Mesenchymal stem cell (in vitro differentiated cells and primary cell): Measurements from ENCODE around the gene EML1.

Experiments
- DNase-seq: peaks from one replicate; pipeline ENCODE4 v3.0.0-alpha.2; 2013
- H2AFZ ChIP-seq: one replicate; pipeline ENCODE4 v1.6.1; 2013; ENCODE audit warnings: low read depth, mild to moderate bottlenecking, control low read depth, inconsistent platforms, low read length, moderate library complexity
- H2AK5ac ChIP-seq: 2 replicates; pipeline ENCODE4 v1.6.1; 2013; ENCODE audit warnings: low read length, moderate library complexity, mild to moderate bottlenecking, inconsistent platforms; ENCODE audit not compliant: severe bottlenecking
- H2BK120ac ChIP-seq: one replicate; pipeline ENCODE4 v1.6.1; 2013; ENCODE audit warnings: low read depth, mild to moderate bottlenecking, inconsistent platforms, low read length, moderate library complexity
- H2BK12ac ChIP-seq, 2 experiments: one replicate each; pipeline ENCODE4 v1.6.1; 2013; ENCODE audit warnings: inconsistent platforms in 2 of 2, low read length in 2 of 2, mild to moderate bottlenecking in 2 of 2, moderate library complexity in 2 of 2, control low read depth in 1 of 2
- H2BK15ac ChIP-seq: one replicate; pipeline ENCODE4 v1.6.1; 2013; ENCODE audit warnings: mild to moderate bottlenecking, low read depth, inconsistent platforms; ENCODE audit not compliant: poor library complexity, severe bottlenecking
- H2BK5ac ChIP-seq: 2 replicates; pipeline ENCODE4 v1.6.1; 2013; ENCODE audit warnings: low read depth, mild to moderate bottlenecking, low read length, control low read depth, inconsistent platforms; ENCODE audit not compliant: poor library complexity, severe bottlenecking
- H3K14ac ChIP-seq, 2 experiments: one replicate each; pipeline ENCODE4 v1.6.1; 2013; ENCODE audit warnings: inconsistent platforms in 2 of 2, low read length in 2 of 2, control low read depth in 1 of 2, mild to moderate bottlenecking in 1 of 2, moderate library complexity in 1 of 2
- H3K18ac ChIP-seq, 2 experiments: one replicate each; pipeline ENCODE4 v1.6.1; 2013; ENCODE audit warnings: inconsistent platforms in 2 of 2, low read length in 2 of 2, control low read depth in 1 of 2, low read depth in 1 of 2, mild to moderate bottlenecking in 1 of 2
- H3K23ac ChIP-seq, 2 experiments: one replicate each; pipeline ENCODE4 v1.6.1; 2013; ENCODE audit warnings: inconsistent platforms in 2 of 2, low read length in 2 of 2, mild to moderate bottlenecking in 2 of 2, moderate library complexity in 2 of 2, control low read depth in 1 of 2
- H3K27ac ChIP-seq: 2 replicates; pipeline ENCODE4 v1.5.1; 2013; ENCODE audit warnings: mild to moderate bottlenecking, moderate library complexity, low read length, control low read depth, inconsistent platforms; ENCODE audit not compliant: poor library complexity, severe bottlenecking
- H3K27me3 ChIP-seq, 2 experiments: 2 replicates each; pipeline versions ENCODE4 v1.6.1 to v1.7.0; 2013; ENCODE audit warnings: low read length in 2 of 2, mild to moderate bottlenecking in 2 of 2, moderate library complexity in 2 of 2, control low read depth in 1 of 2, inconsistent platforms in 1 of 2; ENCODE audit not compliant: control insufficient read depth in 1 of 2, insufficient read depth in 1 of 2
- H3K36me3 ChIP-seq, 2 experiments: 2 replicates each; pipeline versions ENCODE4 v1.6.1 to v1.7.0; 2013; ENCODE audit warnings: low read length in 2 of 2, control low read depth in 1 of 2, inconsistent platforms in 1 of 2, low read depth in 1 of 2, mild to moderate bottlenecking in 1 of 2; ENCODE audit not compliant: insufficient read depth in 2 of 2, control insufficient read depth in 1 of 2
- H3K4ac ChIP-seq, 2 experiments: one replicate each; pipeline ENCODE4 v1.6.1; 2013; ENCODE audit warnings: inconsistent platforms in 2 of 2, low read length in 2 of 2, mild to moderate bottlenecking in 2 of 2, moderate library complexity in 2 of 2, control low read depth in 1 of 2, low read depth in 1 of 2
- H3K4me1 ChIP-seq: 2 replicates; pipeline ENCODE4 v1.6.1; 2013; ENCODE audit warnings: low read depth, low read length, control low read depth; ENCODE audit not compliant: control insufficient read depth, insufficient read depth
- H3K4me2 ChIP-seq: 2 replicates; pipeline ENCODE4 v1.6.1; 2013; ENCODE audit warnings: low read length, mild to moderate bottlenecking, inconsistent platforms; ENCODE audit not compliant: poor library complexity, severe bottlenecking
- H3K4me3 ChIP-seq, 2 experiments: 2 replicates each; pipeline versions ENCODE4 v1.5.1 to v1.7.0; 2013; ENCODE audit warnings: low read length in 2 of 2, mild to moderate bottlenecking in 2 of 2, control low read depth in 1 of 2, low read depth in 1 of 2; ENCODE audit not compliant: insufficient read depth in 1 of 2
- H3K79me1 ChIP-seq: replicated peaks from 2 replicates; pipeline ENCODE4 v1.6.1; 2013; ENCODE audit warnings: mild to moderate bottlenecking, control low read depth, low read length, inconsistent platforms; ENCODE audit not compliant: poor library complexity, severe bottlenecking
- H3K9ac ChIP-seq: 2 replicates; pipeline ENCODE4 v1.7.0; 2013; ENCODE audit warnings: mild to moderate bottlenecking, low read length, moderate library complexity
- H3K9me3 ChIP-seq: 2 replicates; pipeline ENCODE4 v1.7.0; 2013; ENCODE audit warnings: mild to moderate bottlenecking, low read length; ENCODE audit not compliant: control insufficient read depth
- H4K8ac ChIP-seq: one replicate; pipeline ENCODE4 v1.6.1; 2013; ENCODE audit warnings: inconsistent platforms, mild to moderate bottlenecking, low read length, moderate library complexity
- H4K91ac ChIP-seq: one replicate; pipeline ENCODE4 v1.6.1; 2013; ENCODE audit warnings: mild to moderate bottlenecking, low read length, inconsistent platforms
- WGBS: methylation state at CpG from one replicate; pipeline ENCODE4 v1.1.7; 2013; ENCODE audit warnings: mixed read lengths; 5-methylcytosine and 5-hydroxymethylcytosine counted together

Gene EML1

GRCh38 chr14:99786511-99786989, 6.7 kb upstream of the EML1 start:
- H3K14ac ChIP-seq: no peak overlapping the region
- H2BK120ac ChIP-seq: no peak overlapping the region
- no peak overlapping the region for H4K91ac ChIP-seq
- no peak overlapping the region for H4K8ac ChIP-seq
- no peak overlapping the region for H3K4ac ChIP-seq
- no peak overlapping the region for H3K9ac ChIP-seq
- no peak overlapping the region for H2AK5ac ChIP-seq
- peaks cover under 1% of the 10 kb centered on the region for H3K4me1 ChIP-seq
- no peak overlapping the region for H3K4me2 ChIP-seq
- H3K23ac ChIP-seq: no peak overlapping the region
- DNase-seq: no peak
- H2AFZ ChIP-seq: no peak overlapping the region
- no peak overlapping the region for H2BK15ac ChIP-seq
- no peak overlapping the region for H3K27ac ChIP-seq
- no peaks in the 10 kb centered on the region for H3K9me3 ChIP-seq
- H3K27me3 ChIP-seq: no peaks in the 10 kb centered on the region
- H3K79me1 ChIP-seq: no peaks in the 10 kb centered on the region
- no peak overlapping the region for H2BK12ac ChIP-seq
- no peak overlapping the region for H3K18ac ChIP-seq
- H3K4me3 ChIP-seq: no peak overlapping the region
- no peak overlapping the region for H2BK5ac ChIP-seq
- 93% methylated on average over 8 of the region's 8 CpGs for WGBS
- no peaks in the 10 kb centered on the region for H3K36me3 ChIP-seq

GRCh38 chr14:99788713-99789112, 4.5 kb upstream of the EML1 start:
- no peak overlapping the region for H3K4me2 ChIP-seq
- H2BK12ac ChIP-seq: no peak overlapping the region
- 94% methylated on average over 4 of the region's 6 CpGs for WGBS
- H3K4me1 ChIP-seq: peaks cover 6% of the 10 kb centered on the region
- no peak overlapping the region for H4K91ac ChIP-seq
- no peak overlapping the region for H3K18ac ChIP-seq
- no peak overlapping the region for H2BK120ac ChIP-seq
- H3K23ac ChIP-seq: no peak overlapping the region
- no peak overlapping the region for H3K4me3 ChIP-seq
- no peaks in the 10 kb centered on the region for H3K79me1 ChIP-seq
- H2AK5ac ChIP-seq: no peak overlapping the region
- H3K27ac ChIP-seq: no peak overlapping the region
- no peak overlapping the region for H3K9ac ChIP-seq
- no peak overlapping the region for H2BK5ac ChIP-seq
- no peak overlapping the region for H2AFZ ChIP-seq
- no peak overlapping the region for H3K4ac ChIP-seq
- no peak overlapping the region for H2BK15ac ChIP-seq
- H3K27me3 ChIP-seq: no peaks in the 10 kb centered on the region
- H4K8ac ChIP-seq: no peak overlapping the region
- no peaks in the 10 kb centered on the region for H3K9me3 ChIP-seq
- no peaks in the 10 kb centered on the region for H3K36me3 ChIP-seq
- H3K14ac ChIP-seq: no peak overlapping the region
- no peak for DNase-seq

- DNase-seq: no peak
- Histone ChIP-seq H2BK12ac (no peak overlapping the region), H3K18ac (no peak overlapping the region), H3K9ac (no peak overlapping the region), H2AFZ (no peak overlapping the region), H2BK5ac (no peak overlapping the region), H2BK120ac (no peak overlapping the region), H3K4me3 (no peak overlapping the region), H3K27ac (no peak overlapping the region), H3K4ac (no peak overlapping the region), H3K27me3 (no peaks in the 10 kb centered on the region), H2BK15ac (no peak overlapping the region), H3K4me2 (no peak overlapping the region), H3K23ac (no peak overlapping the region), H3K14ac (no peak overlapping the region), H3K79me1 (no peaks in the 10 kb centered on the region), H3K36me3 (no peaks in the 10 kb centered on the region), H4K91ac (no peak overlapping the region), H4K8ac (no peak overlapping the region), H2AK5ac (no peak overlapping the region), H3K4me1 (peaks cover 6% of the 10 kb centered on the region), H3K9me3 (no peaks in the 10 kb centered on the region)
- WGBS: no CpG with 5 or more reads among the region's 2 CpGs
Observed at GRCh38 chr14:99789581-99789980, 3.6 kb upstream of the EML1 start.

GRCh38 chr14:99790201-99790977, 2.8 kb upstream of the EML1 start:
- Histone ChIP-seq H2BK12ac (no peak overlapping the region), H3K27me3 (no peaks in the 10 kb centered on the region), H3K27ac (no peak overlapping the region), H2BK15ac (no peak overlapping the region), H4K91ac (no peak overlapping the region), H3K4me1 (peaks cover 6% of the 10 kb centered on the region), H3K18ac (no peak overlapping the region), H2AK5ac (no peak overlapping the region), H3K9me3 (no peaks in the 10 kb centered on the region), H3K4me3 (no peak overlapping the region), H2BK5ac (no peak overlapping the region), H3K36me3 (no peaks in the 10 kb centered on the region), H2BK120ac (no peak overlapping the region), H3K79me1 (no peaks in the 10 kb centered on the region), H3K14ac (no peak overlapping the region), H3K4ac (no peak overlapping the region), H3K23ac (no peak overlapping the region), H2AFZ (no peak overlapping the region), H4K8ac (no peak overlapping the region), H3K9ac (no peak overlapping the region), H3K4me2 (no peak overlapping the region)
- 93% methylated on average over 6 of the region's 7 CpGs for WGBS
- DNase-seq: no peak
